T-helper 17 cell (primary cell): ENCODE results near the gene LCLAT1. TPM values are rescaled to one million over a fixed set of nuclear protein-coding genes. Genes with fewer than 3 reads are reported as not detected.
A peak's percentile ranks its signal among the peaks of the same experiment; 100 is the strongest.
"Not testable (repeated sequence)": the region's sequence is repeated elsewhere in the genome, so short reads cannot be mapped to it uniquely, and the experiment has no call there.

Experiments
- ATAC-seq: fragments of 150-1000 bp; cut with Tn5 transposase; 2 replicates; pipeline ENCODE4 v1.10.0; 2021; ENCODE audit warnings: mild to moderate bottlenecking, moderate library complexity
- DNase-seq, 3 donors: peaks; one replicate each; pipeline versions ENCODE4 v3.0.0 to v3.0.0-alpha.2; 2020 to 2021
- H3K9me3 ChIP-seq: one replicate; pipeline ENCODE4 v1.7.0; 2013; ENCODE audit warnings: low read length, mild to moderate bottlenecking; ENCODE audit not compliant: control insufficient read depth, poor library complexity, severe bottlenecking
- H3K27ac Mint-ChIP-seq: one replicate; pipeline ENCODE4 v1.8.0; 2022; ENCODE audit warnings: mild to moderate bottlenecking, moderate library complexity, mixed read lengths
- H3K27me3 Mint-ChIP-seq: one replicate; pipeline ENCODE4 v1.8.0; 2022; ENCODE audit warnings: mixed read lengths
- H3K36me3 Mint-ChIP-seq: one replicate; pipeline ENCODE4 v1.8.0; 2022; ENCODE audit warnings: low read depth, mixed read lengths
- H3K4me1 Mint-ChIP-seq: one replicate; pipeline ENCODE4 v1.8.0; 2022; ENCODE audit warnings: mild to moderate bottlenecking, mixed read lengths
- H3K4me3 Mint-ChIP-seq: one replicate; pipeline ENCODE4 v1.8.0; 2022; ENCODE audit warnings: mild to moderate bottlenecking, moderate library complexity, mixed read lengths
- total RNA-seq, 4 donors: library from RNA in 2 of 4; stranded (reverse) in 2 of 4; gene quantifications; one replicate each; pipeline ENCODE4 v1.2.3 and lab custom pipeline; 2022 to 2026

Gene LCLAT1
- total RNA-seq, 2 donors from 2014 or later = 6.7 to 18.2 TPM

DNA sequence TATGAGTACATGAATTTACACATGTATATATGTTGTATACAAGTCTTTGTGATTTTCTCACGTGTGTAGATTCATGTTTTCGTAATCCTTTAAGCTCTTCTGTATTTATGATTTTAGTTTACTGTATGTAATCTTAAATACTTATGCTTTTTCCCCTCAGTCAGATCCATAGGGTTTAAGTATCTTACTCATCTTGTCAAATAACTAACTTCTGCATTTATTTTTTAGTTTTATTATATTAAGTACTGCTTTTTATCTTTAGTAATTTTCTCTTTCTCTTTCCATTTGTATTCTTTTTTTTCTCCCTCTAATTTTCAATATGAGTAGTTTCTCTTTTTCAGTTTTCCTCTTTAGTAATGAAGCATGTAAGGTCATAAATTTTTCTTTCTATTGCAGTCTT, 179.4 kb downstream of the LCLAT1 start:
- Mint-ChIP-seq H3K4me3 (no peak overlapping the region), H3K27me3 (no peaks in the 10 kb centered on the region), H3K27ac (no peak overlapping the region), H3K36me3 (no peaks in the 10 kb centered on the region), H3K4me1 (peaks cover 14% of the 10 kb centered on the region)
- no peaks in the 10 kb centered on the region for H3K9me3 ChIP-seq
- DNase-seq (no peak), ATAC-seq (no peak)

DNA sequence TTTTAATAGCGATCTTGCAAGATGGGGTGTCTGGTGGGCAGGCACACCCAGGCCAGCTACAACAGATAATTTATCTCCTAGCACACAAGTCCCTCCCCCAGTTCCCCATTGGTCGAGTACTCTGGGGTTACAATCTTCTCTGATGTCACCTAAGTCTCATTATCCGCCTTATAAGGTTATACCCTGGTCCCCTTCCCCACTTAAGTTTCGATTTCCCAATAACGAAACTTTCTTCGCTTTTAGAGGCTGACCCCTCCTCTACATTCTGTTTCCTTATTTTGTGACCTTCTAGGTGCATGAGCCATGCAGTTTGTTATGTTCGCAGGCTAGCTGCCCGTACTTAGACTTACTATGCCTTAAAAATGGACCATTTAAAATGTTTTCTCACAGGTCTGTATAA, 180.1 kb downstream of the LCLAT1 start:
- no peak overlapping the region for H3K27ac Mint-ChIP-seq

DNA sequence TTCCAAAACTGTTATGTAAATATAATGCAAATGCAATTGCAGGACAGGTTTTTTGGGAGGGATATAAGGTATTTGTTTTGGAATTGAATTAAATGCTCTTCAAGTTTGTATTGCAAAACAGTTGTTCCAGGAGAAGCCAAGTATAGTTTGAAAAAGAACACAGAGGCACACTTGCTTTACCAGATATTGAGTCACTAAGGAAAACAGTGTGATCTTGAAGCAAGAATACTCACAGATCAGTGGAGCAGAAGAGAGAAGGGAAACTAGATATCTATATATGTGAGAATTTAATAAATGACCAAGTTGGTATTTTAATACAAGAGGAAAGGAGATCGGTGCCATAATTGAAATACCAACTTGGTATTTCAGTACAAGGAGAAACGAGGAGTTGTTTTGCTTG, 181.3 kb downstream of the LCLAT1 start:
- no peaks in the 10 kb centered on the region for H3K36me3 Mint-ChIP-seq

More for the DNA sequence above, 180.1 kb downstream of the LCLAT1 start:
- no peak for DNase-seq
- Mint-ChIP-seq H3K4me3 (no peak overlapping the region), H3K27me3 (no peaks in the 10 kb centered on the region), H3K4me1 (peaks cover 16% of the 10 kb centered on the region), H3K36me3 (no peaks in the 10 kb centered on the region)
- H3K9me3 ChIP-seq = no peaks in the 10 kb centered on the region
- ATAC-seq = no peak

DNA sequence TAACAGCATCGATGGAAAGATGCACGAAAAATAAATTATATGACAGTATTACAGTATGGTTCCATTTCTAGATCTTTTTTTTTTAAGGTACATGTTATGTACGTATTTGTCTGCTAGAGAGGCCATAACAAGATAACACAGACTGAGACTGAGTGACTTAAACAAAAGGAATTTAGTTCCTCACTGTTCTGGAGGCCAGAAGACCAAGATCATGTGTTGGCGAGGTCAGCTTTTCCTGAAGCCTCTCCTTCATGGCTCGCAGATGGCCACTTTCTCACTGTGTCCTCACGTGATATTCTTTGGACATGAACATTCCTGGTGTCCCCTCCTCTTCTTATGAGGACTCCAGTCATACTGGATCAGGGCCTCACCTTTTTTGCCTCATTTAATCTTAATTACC, 182.8 kb downstream of the LCLAT1 start:
- Mint-ChIP-seq H3K4me1 (peaks cover 17% of the 10 kb centered on the region), H3K27ac (no peak overlapping the region), H3K4me3 (no peak overlapping the region), H3K36me3 (no peaks in the 10 kb centered on the region), H3K27me3 (no peaks in the 10 kb centered on the region)
- H3K9me3 ChIP-seq = no peaks in the 10 kb centered on the region
- no peak for DNase-seq
- no peak for ATAC-seq

More for the DNA sequence above, 181.3 kb downstream of the LCLAT1 start:
- H3K4me3 Mint-ChIP-seq = no peak overlapping the region
- ATAC-seq = no peak
- no peaks in the 10 kb centered on the region for H3K27me3 Mint-ChIP-seq
- peaks cover 17% of the 10 kb centered on the region for H3K4me1 Mint-ChIP-seq
- H3K9me3 ChIP-seq = no peaks in the 10 kb centered on the region
- H3K27ac Mint-ChIP-seq = no peak overlapping the region
- no peak for DNase-seq

DNA sequence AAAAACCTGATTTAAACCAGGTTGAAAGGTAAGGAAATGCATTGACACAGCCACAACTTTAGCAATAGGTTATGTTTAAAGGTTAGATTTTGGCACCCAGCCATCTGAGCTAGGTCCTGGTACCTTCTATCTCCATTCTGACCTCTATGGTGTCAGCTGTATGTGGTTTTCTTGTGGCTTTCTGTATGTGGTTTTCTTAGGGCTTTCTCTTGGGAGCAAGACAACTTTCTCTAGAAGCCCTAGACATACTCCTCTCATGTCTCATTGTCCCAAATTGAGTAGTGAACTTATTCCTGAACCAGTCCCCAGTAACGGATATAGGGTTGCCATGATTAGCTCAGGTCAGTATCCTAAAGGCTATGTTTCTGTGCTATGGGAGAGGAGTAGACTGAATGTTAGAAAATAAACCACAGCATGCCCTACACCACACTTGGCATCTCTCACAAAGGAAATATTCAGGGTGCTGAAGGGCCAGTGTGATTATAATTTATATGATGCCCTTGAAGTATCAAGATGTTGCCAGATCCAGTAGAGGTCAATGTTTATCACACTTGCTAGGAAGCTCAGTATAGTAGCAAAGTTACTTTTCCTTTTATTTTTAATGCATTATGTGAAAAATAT, 184.1 kb downstream of the LCLAT1 start:
- DNase-seq (no peak), ATAC-seq (no peak)
- no peaks in the 10 kb centered on the region for H3K9me3 ChIP-seq
- no peak overlapping the region for H3K4me3 Mint-ChIP-seq
- no peaks in the 10 kb centered on the region for H3K27me3 Mint-ChIP-seq
- H3K4me1 Mint-ChIP-seq = peaks cover 14% of the 10 kb centered on the region
- H3K27ac Mint-ChIP-seq = no peak overlapping the region
- H3K36me3 Mint-ChIP-seq = no peaks in the 10 kb centered on the region

DNA sequence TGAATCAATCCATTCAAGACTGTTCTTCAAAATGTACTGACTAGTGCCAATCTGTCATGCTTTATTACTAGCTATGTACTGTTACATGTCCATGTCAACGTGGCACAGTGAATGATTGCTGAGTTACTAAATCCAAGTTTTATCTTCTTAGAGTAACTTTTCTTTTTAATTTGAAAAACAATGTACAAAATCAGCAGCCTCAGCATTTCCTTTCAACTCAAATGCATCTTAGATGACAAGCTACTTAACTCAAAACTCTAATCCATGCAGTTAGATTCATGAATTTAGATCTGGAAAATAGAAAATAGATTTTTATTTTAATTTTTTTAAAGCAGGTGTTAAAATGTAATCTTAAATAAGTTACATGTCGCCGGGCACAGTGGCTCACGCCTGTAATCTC, 186.0 kb downstream of the LCLAT1 start:
- no peak for ATAC-seq
- Mint-ChIP-seq H3K27me3 (no peaks in the 10 kb centered on the region), H3K27ac (no peak overlapping the region), H3K4me1 (peaks cover 12% of the 10 kb centered on the region), H3K36me3 (no peaks in the 10 kb centered on the region), H3K4me3 (no peak overlapping the region)
- no peaks in the 10 kb centered on the region for H3K9me3 ChIP-seq
- no peak for DNase-seq

DNA sequence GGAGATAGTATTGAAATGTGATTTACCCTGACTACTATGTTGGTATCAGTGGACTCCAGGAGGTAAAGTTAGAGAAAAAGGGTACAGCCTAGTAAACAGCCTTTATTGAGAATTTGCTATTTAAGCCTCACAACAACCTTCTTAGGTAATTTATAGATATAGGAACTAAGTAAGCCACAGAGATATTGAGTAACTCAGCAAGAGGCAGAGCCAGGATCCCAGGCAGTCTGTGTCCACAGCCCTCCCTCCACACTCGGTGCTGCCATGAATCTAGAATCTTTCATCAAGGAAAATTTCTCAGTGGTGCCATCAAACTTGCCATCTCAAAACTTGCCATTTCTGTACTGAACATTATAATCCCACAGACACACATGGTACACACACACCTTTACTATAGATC, 189.3 kb downstream of the LCLAT1 start:
- Mint-ChIP-seq H3K27ac (peak overlapping the region; percentile 51), H3K4me3 (no peak overlapping the region), H3K4me1 (peaks cover 6% of the 10 kb centered on the region), H3K27me3 (no peaks in the 10 kb centered on the region), H3K36me3 (peaks cover 5% of the 10 kb centered on the region)
- ATAC-seq (no peak), DNase-seq (no peak)
- no peaks in the 10 kb centered on the region for H3K9me3 ChIP-seq

DNA sequence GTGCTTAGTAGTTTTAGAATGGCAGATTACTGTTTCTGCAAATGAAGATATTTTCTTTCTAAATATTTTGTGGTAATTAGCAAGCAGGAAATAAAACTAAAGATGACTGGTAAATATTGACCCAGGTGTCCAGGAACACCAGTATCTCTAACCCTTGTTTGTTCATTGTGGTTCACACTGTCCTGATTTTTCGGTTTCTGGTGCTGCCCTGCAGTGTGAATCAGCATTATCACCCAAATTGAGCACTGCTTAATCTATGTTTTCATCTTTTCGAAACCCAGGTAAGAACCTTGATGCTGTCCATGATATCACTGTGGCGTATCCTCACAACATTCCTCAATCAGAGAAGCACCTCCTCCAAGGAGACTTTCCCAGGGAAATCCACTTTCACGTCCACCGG, 192.8 kb downstream of the LCLAT1 start:
- H3K4me1 Mint-ChIP-seq = peaks cover 3% of the 10 kb centered on the region
- H3K9me3 ChIP-seq = no peaks in the 10 kb centered on the region
- H3K27ac Mint-ChIP-seq = no peak overlapping the region

DNA sequence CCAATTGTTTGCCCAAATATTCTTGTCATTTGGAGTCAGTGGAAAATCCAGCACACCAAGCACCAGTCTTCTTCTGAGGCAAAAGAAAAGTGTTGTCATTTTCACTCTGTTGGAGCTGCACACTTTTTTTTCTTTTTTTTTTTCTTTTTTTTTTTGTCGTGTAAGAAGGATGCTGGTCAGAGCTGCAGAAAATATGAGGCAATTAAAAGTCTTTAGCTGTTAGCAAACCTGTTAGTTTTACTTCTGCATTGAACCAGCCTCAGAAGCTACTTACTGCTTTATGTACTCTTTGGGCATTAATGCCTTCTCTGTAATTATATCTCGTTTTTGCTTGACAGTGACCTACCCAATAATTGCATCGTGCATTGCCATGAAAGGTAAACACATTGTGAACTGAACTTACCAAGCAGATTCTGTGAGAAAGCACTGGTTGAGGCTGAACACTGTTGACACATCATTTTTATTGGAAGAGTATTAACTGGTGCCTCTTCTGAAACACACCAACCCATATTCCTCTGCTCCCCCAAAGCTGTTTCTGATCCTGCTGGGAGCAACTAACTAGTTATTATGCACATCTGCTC, 194.8 kb downstream of the LCLAT1 start:
- Mint-ChIP-seq H3K4me1 (no peaks in the 10 kb centered on the region), H3K4me3 (no peak overlapping the region), H3K27ac (no peak overlapping the region), H3K27me3 (no peaks in the 10 kb centered on the region), H3K36me3 (peaks cover 5% of the 10 kb centered on the region)
- ATAC-seq (no peak), DNase-seq (no peak)
- H3K9me3 ChIP-seq = no peaks in the 10 kb centered on the region

More for the DNA sequence above, 192.8 kb downstream of the LCLAT1 start:
- DNase-seq (no peak), ATAC-seq (no peak)
- no peaks in the 10 kb centered on the region for H3K27me3 Mint-ChIP-seq
- no peak overlapping the region for H3K4me3 Mint-ChIP-seq
- H3K36me3 Mint-ChIP-seq = peaks cover 5% of the 10 kb centered on the region

DNA sequence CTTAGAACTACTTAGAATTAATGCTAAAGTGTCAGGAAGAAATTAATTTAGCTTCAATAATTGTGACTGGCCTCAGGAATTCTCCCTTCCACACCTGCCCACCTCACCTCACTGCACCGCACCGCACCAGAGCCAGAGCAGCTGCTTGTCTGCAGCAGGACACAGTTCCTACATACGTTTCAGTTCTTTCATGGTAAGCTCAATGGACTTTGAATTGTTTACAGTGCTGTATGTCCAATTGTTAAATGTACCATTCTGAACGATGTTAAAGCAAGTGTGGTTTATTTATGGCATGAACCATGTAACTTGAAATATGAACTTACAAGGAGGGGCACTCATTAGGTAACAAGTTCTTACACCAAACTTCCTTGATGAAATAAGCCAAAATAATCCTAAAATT, 196.0 kb downstream of the LCLAT1 start:
- not testable (repeated sequence) for ATAC-seq

DNA sequence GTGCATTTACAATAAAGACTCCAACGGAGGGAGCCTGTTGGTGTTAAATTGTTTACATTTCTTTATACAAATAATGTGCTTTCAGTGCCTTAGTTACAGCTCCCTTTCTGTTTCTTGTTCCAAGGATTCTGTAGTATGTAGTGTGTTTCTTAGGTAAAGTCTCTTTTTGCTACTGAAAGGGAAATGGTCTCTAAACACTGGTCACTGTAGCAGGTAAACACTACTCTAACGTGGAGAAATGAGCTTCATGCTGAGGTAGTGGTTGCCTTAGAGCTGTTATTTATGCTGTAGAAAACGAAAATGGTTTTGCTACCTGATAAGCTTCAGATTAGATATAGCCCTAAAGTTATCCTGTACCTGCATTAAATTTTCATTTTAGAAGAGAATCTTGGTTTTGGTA, 196.6 kb downstream of the LCLAT1 start:
- no peak overlapping the region for H3K4me3 Mint-ChIP-seq
- H3K9me3 ChIP-seq = no peaks in the 10 kb centered on the region
- peaks cover 2% of the 10 kb centered on the region for H3K36me3 Mint-ChIP-seq
- no peaks in the 10 kb centered on the region for H3K4me1 Mint-ChIP-seq
- ATAC-seq (no peak), DNase-seq (no peak)
- no peak overlapping the region for H3K27ac Mint-ChIP-seq
- no peaks in the 10 kb centered on the region for H3K27me3 Mint-ChIP-seq

More for the DNA sequence above, 196.0 kb downstream of the LCLAT1 start:
- not testable (repeated sequence) for H3K9me3 ChIP-seq, H3K27me3 Mint-ChIP-seq, DNase-seq, H3K4me3 Mint-ChIP-seq, H3K4me1 Mint-ChIP-seq, H3K36me3 Mint-ChIP-seq, H3K27ac Mint-ChIP-seq

DNA sequence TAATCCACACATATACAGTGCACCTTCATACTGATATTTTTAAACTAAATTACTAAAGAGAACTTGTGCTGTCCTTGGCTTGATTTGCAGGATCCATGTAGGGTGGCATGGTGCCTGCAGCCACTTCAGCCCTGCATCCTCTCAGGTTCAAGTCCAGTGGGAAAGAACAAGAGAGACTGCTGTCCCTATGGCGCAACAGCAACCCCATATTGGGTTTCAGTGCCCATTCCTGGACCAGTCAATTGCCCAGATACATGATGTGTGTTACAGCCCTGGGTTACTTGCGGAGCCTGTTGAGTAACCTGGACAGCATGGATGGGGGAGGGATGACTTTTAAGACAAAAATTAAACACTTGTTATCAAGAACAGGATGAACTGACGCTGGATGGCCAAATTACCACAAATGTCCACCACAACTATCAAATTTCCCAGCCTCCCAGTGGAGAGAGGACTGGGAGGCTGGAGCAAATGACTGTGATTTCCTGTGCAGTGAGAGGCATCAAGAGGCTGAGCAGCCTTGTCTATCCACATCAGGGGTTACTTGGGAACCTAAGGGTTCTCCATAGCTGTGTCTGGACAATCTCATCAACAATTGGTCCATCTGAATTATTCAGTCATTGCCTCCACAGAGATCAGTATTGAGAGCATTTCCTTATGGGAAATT, 198.2 kb downstream of the LCLAT1 start:
- Mint-ChIP-seq H3K27ac (no peak overlapping the region), H3K36me3 (no peaks in the 10 kb centered on the region), H3K4me3 (no peak overlapping the region), H3K27me3 (no peaks in the 10 kb centered on the region), H3K4me1 (no peaks in the 10 kb centered on the region)
- no peak for DNase-seq
- no peak for ATAC-seq
- no peaks in the 10 kb centered on the region for H3K9me3 ChIP-seq

DNA sequence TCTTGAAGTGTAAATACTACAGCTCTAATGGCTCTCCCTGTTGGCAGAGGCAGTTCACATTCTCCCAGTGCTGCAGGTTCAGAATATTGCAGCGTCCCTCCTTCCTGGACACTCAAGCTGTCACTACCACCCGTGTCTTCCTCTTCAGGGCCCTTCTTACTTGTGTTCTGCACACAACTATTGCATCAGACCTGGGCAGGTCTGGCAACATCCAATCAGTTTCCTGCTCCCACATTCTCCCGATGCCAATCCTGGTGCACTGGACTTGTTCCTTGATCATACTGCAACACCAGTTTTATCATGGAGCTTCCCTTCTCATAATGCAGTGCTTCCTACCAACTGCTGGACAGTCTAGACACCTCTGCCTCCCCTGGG, 198.7 kb downstream of the LCLAT1 start:
- H3K4me1 Mint-ChIP-seq = no peaks in the 10 kb centered on the region
- H3K4me3 Mint-ChIP-seq = no peak overlapping the region
- no peak overlapping the region for H3K27ac Mint-ChIP-seq
- no peak for ATAC-seq
- DNase-seq = no peak
- no peaks in the 10 kb centered on the region for H3K36me3 Mint-ChIP-seq
- H3K9me3 ChIP-seq = no peaks in the 10 kb centered on the region
- H3K27me3 Mint-ChIP-seq = no peaks in the 10 kb centered on the region
